HG02938 (cell line): ENCODE measurements around the gene FANCF.
"Not testable (repeated sequence)": the region's sequence is repeated elsewhere in the genome, so short reads cannot be mapped to it uniquely, and the experiment has no call there.

Experiments
- ATAC-seq: cut with Tn5 transposase; IDR thresholded peaks from one replicate; pipeline ENCODE4 v1.9.1; 2021; ENCODE audit warnings: mild to moderate bottlenecking, moderate library complexity; ENCODE audit not compliant: unreplicated experiment

FANCF gene

GRCh38 chr11:22625448-22626287 lies at the start of gene FANCF:
Gene FANCF, minus strand, starts transcription at chr11:22625823. Its CDS starts 13 bp downstream, at chr11:22625810.
- peak; percentile 97 for ATAC-seq

GRCh38 chr11:22674470-22675439 lies 49.1 kb upstream of the FANCF start:
- no peak for ATAC-seq

GRCh38 chr11:22671751-22672150 lies 46.1 kb upstream of the FANCF start:
- no peak for ATAC-seq

GRCh38 chr11:22670830-22671229 lies 45.2 kb upstream of the FANCF start:
- ATAC-seq = no peak

- no peak for ATAC-seq
Measured at GRCh38 chr11:22669368-22669767, 43.7 kb upstream of the FANCF start.

- ATAC-seq = peak; percentile 30
Measured at GRCh38 chr11:22668005-22668796, 42.6 kb upstream of the FANCF start.

GRCh38 chr11:22666688-22667439 lies 41.2 kb upstream of the FANCF start:
- ATAC-seq = peak; percentile 37

- ATAC-seq = peak; percentile 10
Measured at GRCh38 chr11:22666325-22666687, 40.7 kb upstream of the FANCF start, which contains the start of gene GAS2. Gene GAS2, plus strand, starts transcription at chr11:22666611. Its CDS starts 8,259 bp downstream, at chr11:22674870.

- ATAC-seq = no peak
Measured at GRCh38 chr11:22659783-22660182, 34.2 kb upstream of the FANCF start.

- ATAC-seq = peak; percentile 96
Measured at GRCh38 chr11:22657101-22657694, 31.6 kb upstream of the FANCF start.

GRCh38 chr11:22656130-22656529 lies 30.5 kb upstream of the FANCF start:
- no peak for ATAC-seq

GRCh38 chr11:22652346-22652745 lies 26.7 kb upstream of the FANCF start:
- ATAC-seq = not testable (repeated sequence)

GRCh38 chr11:22641559-22641958 lies 15.9 kb upstream of the FANCF start:
- no peak for ATAC-seq

- ATAC-seq = no peak
Measured at GRCh38 chr11:22640862-22641261, 15.2 kb upstream of the FANCF start.

- no peak for ATAC-seq
Measured at GRCh38 chr11:22635689-22636088, 10.1 kb upstream of the FANCF start.

GRCh38 chr11:22634897-22635629 lies 9.4 kb upstream of the FANCF start:
- no peak for ATAC-seq

- no peak for ATAC-seq
Measured at GRCh38 chr11:22633354-22633902, 7.8 kb upstream of the FANCF start.

GRCh38 chr11:22627421-22627820 lies 1.8 kb upstream of the FANCF start:
- no peak for ATAC-seq
